B cell (primary cell): ENCODE results near the gene URAD. TPM values are rescaled to one million over a fixed set of nuclear protein-coding genes. Genes with fewer than 3 reads are reported as not detected.
"Not testable (repeated sequence)": the region's sequence is repeated elsewhere in the genome, so short reads cannot be mapped to it uniquely, and the experiment has no call there.

ENCODE experiments used
- ATAC-seq: fragments of 200-7000 bp; cut with Tn5 transposase; one replicate; pipeline ENCODE4 v1.10.0; 2021; ENCODE audit warnings: low read depth, mild to moderate bottlenecking, moderate number of reproducible peaks, moderate library complexity
- CTCF ChIA-PET: fragments of 350-600 bp; sonication (Branson Sonifier 250); formaldehyde crosslinking; loops from one replicate; lab custom pipeline; 2021; ENCODE audit warnings: antibody characterized with exemption, inconsistent platforms; lab: Charles Lee
- POLR2A ChIA-PET: fragments of 350-600 bp; sonication (Branson Sonifier 250); formaldehyde crosslinking; loops from one replicate; lab custom pipeline; 2021; ENCODE audit warnings: antibody characterized with exemption; lab: Charles Lee
- DNase-seq: peaks from one replicate; pipeline ENCODE4 v3.0.0; 2013
- H2AFZ ChIP-seq: 2 replicates; pipeline ENCODE4 v1.6.1; 2012; ENCODE audit warnings: mild to moderate bottlenecking, low read depth, low read length; ENCODE audit not compliant: insufficient read depth, poor library complexity, severe bottlenecking
- H3K27ac ChIP-seq, 2 donors: 1 replicate in 1 of 2; 2 replicates in 1 of 2; pipeline ENCODE4 v1.5.1; 2012 to 2013; ENCODE audit warnings: low read length in 2 of 2, mild to moderate bottlenecking in 2 of 2, moderate library complexity in 1 of 2
- H3K27me3 ChIP-seq, 4 experiments: fragments of 200-600 bp in 1 of 4; sonication (generic) in 1 of 4; replicated peaks in 1 of 4; 1 replicate in 2 of 4; 2 replicates in 2 of 4; pipeline versions ENCODE4 v1.6.1 to v1.7.0; 2013 to 2016; ENCODE audit warnings: low read length in 3 of 4, mild to moderate bottlenecking in 2 of 4, mixed read lengths in 1 of 4, moderate library complexity in 1 of 4; ENCODE audit not compliant: insufficient read depth in 4 of 4, control insufficient read depth in 3 of 4; ENCODE audit errors: control extremely low read depth in 1 of 4
- H3K36me3 ChIP-seq, 2 experiments: replicated peaks in 1 of 2; 1 replicate in 1 of 2; 2 replicates in 1 of 2; pipeline versions ENCODE4 v1.6.1 to v1.7.1; 2013; ENCODE audit warnings: low read length in 1 of 2; ENCODE audit not compliant: insufficient read depth in 2 of 2, control insufficient read depth in 1 of 2; ENCODE audit errors: control extremely low read depth in 1 of 2, extremely low read depth in 1 of 2
- H3K4me1 ChIP-seq, 2 donors: fragments of 200-600 bp in 1 of 2; sonication (generic) in 1 of 2; 1 replicate in 1 of 2; 2 replicates in 1 of 2; pipeline versions ENCODE4 v1.5.1 to v1.6.1; 2013 to 2017; ENCODE audit warnings: low read length in 2 of 2; ENCODE audit not compliant: control insufficient read depth in 2 of 2, insufficient read depth in 2 of 2
- H3K4me2 ChIP-seq: replicated peaks from 2 replicates; pipeline ENCODE3; 2012; ENCODE audit warnings: mild to moderate bottlenecking, low read depth, low read length; ENCODE audit not compliant: poor library complexity, severe bottlenecking
- H3K4me3 ChIP-seq, 5 experiments: fragments of 200-600 bp in 1 of 5; sonication (generic) in 1 of 5; 1 replicate in 3 of 5; 2 replicates in 2 of 5; pipeline versions ENCODE4 v1.5.1 to v1.7.0; 2011 to 2016; ENCODE audit warnings: low read length in 4 of 5, mild to moderate bottlenecking in 4 of 5, low read depth in 2 of 5, control low read depth in 1 of 5, moderate library complexity in 1 of 5; ENCODE audit not compliant: insufficient read depth in 1 of 5; ENCODE audit errors: control extremely low read depth in 1 of 5, extremely low read depth in 1 of 5
- H3K79me2 ChIP-seq: fragments of 200-600 bp; sonication (generic); one replicate; pipeline ENCODE4 v1.6.0; 2016; ENCODE audit warnings: low read length; ENCODE audit not compliant: control insufficient read depth, insufficient read depth
- H3K9ac ChIP-seq: fragments of 200-600 bp; sonication (generic); 2 replicates; pipeline ENCODE4 v1.6.1; 2017; ENCODE audit warnings: mild to moderate bottlenecking, low read length, moderate library complexity
- H3K9me3 ChIP-seq, 3 donors: one replicate each; pipeline versions ENCODE4 v1.6.1 to v1.7.1; 2013; ENCODE audit warnings: low read length in 2 of 3; ENCODE audit not compliant: control insufficient read depth in 2 of 3, insufficient read depth in 1 of 3; ENCODE audit errors: control extremely low read depth in 1 of 3
- H4K20me1 ChIP-seq: 2 replicates; pipeline ENCODE4 v1.6.0; 2012; ENCODE audit warnings: mild to moderate bottlenecking, low read length; ENCODE audit not compliant: insufficient read depth, control insufficient read depth, poor library complexity, severe bottlenecking
- H3K27ac Mint-ChIP-seq: one replicate; pipeline ENCODE4 v1.8.0; 2021; ENCODE audit warnings: mixed read lengths
- H3K27me3 Mint-ChIP-seq: one replicate; pipeline ENCODE4 v1.8.0; 2021; ENCODE audit warnings: mixed read lengths
- H3K4me1 Mint-ChIP-seq: one replicate; pipeline ENCODE4 v1.8.0; 2021; ENCODE audit warnings: mixed read lengths
- H3K4me3 Mint-ChIP-seq: one replicate; pipeline ENCODE4 v1.8.0; 2021; ENCODE audit warnings: mixed read lengths
- H3K9me3 Mint-ChIP-seq: one replicate; pipeline ENCODE4 v1.8.0; 2022; ENCODE audit warnings: mixed read lengths; ENCODE audit not compliant: insufficient read depth
- CTCF ChIP-seq: fragments of 200-600 bp; IDR thresholded peaks from one replicate; pipeline ENCODE4 v1.8.0; 2022; ENCODE audit warnings: antibody characterized with exemption, mild to moderate bottlenecking
- EZH2 ChIP-seq: IDR thresholded peaks from 2 replicates; pipeline ENCODE4 v1.6.1; 2012; ENCODE audit warnings: borderline replicate concordance, low read depth, mild to moderate bottlenecking, moderate library complexity, low read length; ENCODE audit not compliant: insufficient read depth, poor library complexity, severe bottlenecking
- WGBS: methylation state at CpG from one replicate; pipeline ENCODE4 v1.1.5; 2013; ENCODE audit warnings: missing lambda C conversion rate; ENCODE audit not compliant: insufficient coverage; 5-methylcytosine and 5-hydroxymethylcytosine counted together
- intact Hi-C: fragments of 100-400 bp; cut with micrococcal nuclease; formaldehyde crosslinking; loops from one replicate; pipeline ENCODE4 v1.10.0; 2022
- polyA plus RNA-seq: library from polyadenylated mRNA; depleted of rRNA; stranded (reverse); fragments of >200 nt; gene quantifications from 2 replicates; pipeline ENCODE4 v1.2.3, GENCODE V29; 2012
- total RNA-seq, 2 donors: library from RNA; stranded (reverse); fragments of 120-200 nt in 1 of 2; gene quantifications; 1 replicate in 1 of 2; 2 replicates in 1 of 2; pipeline versions ENCODE4 v1.2.3 to v1.2.4, GENCODE V29; 2013 to 2022

The URAD gene
- total and polyA plus RNA-seq, 2 donors (not counting 1 experiment from before 2014, with no cell fraction given): not detected

DNA sequence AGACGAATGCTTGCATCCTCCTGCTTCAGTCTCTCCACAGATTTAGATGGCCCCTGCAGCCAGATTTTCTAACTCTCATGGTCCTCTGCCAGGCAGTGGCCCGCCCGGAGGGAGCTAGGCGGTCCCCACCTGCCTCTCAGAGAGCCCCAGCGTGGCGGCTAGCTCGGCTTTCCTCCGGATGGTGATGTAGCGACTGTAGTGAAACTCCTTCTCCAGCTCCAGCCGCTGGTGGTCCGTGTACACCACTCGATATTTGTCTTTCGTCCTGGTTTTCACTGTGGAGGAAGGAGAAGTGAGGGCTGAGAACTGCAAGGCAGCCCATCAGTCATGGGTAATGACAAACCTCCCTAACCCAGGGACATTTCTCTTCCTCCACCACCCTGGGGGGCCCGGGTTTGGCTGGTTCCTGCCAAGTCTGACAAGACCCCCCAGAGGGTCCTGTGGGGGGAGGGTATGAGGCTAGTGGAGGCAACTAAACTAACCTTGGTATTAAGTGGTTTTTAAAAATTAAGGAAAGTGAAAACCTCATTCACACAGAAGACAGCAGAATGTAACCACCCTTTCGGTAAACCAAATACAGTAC is 23.7 kb downstream of the URAD start:
- Histone ChIP-seq H2AFZ (no peak overlapping the region), H3K9me3 (peaks cover 0 to 51% (median 0%) of the 10 kb centered on the region in 3 donors), H3K4me3 (no peak overlapping the region), H3K27ac (no peak overlapping the region), H3K4me1 (peaks cover 51 to 61% of the 10 kb centered on the region in 2 donors), H3K9ac (no peak overlapping the region), H3K36me3 (no peaks in the 10 kb centered on the region), H3K79me2 (no peaks in the 10 kb centered on the region), H3K27me3 (peaks cover 0 to 93% (median 65%) of the 10 kb centered on the region in 4 experiments), H3K4me2 (no peak overlapping the region), H4K20me1 (no peaks in the 10 kb centered on the region)
- Mint-ChIP-seq H3K27me3 (peaks cover 75% of the 10 kb centered on the region), H3K9me3 (no peaks in the 10 kb centered on the region), H3K4me3 (no peak overlapping the region), H3K4me1 (peaks cover 44% of the 10 kb centered on the region), H3K27ac (no peak overlapping the region)
- TF ChIP-seq CTCF (no peak), EZH2 (no peak)
- ATAC-seq (no peak), DNase-seq (no peak)
- ChIA-PET CTCF (interaction anchor here (0.7 to 2.2 kb wide), 3 partner anchors 11 to 603 kb away, joined by 3 to 12 read pairs (median 4); no protein-coding TSS in a partner anchor), POLR2A (no interaction called here)
- 34% methylated on average over 6 of the region's 15 CpGs for WGBS
- intact Hi-C loops: loop anchor here (5.0 kb wide), 1 partner anchor 43 kb away; no protein-coding TSS in a partner anchor

- H2AFZ ChIP-seq, ATAC-seq, H3K9me3 Mint-ChIP-seq, H3K27ac ChIP-seq, H3K4me2 ChIP-seq, H3K27ac Mint-ChIP-seq, H3K4me3 ChIP-seq, H3K79me2 ChIP-seq, DNase-seq, H3K36me3 ChIP-seq, H3K9ac ChIP-seq, H3K4me3 Mint-ChIP-seq, POLR2A ChIA-PET, intact Hi-C loops, H4K20me1 ChIP-seq: not testable (repeated sequence)
- Mint-ChIP-seq H3K4me1 (peaks cover 38% of the 10 kb centered on the region), H3K27me3 (peaks cover 75% of the 10 kb centered on the region)
- Histone ChIP-seq H3K27me3 (peaks cover 0 to 93% (median 64%) of the 10 kb centered on the region in 4 experiments), H3K9me3 (peaks cover 0 to 54% (median 0%) of the 10 kb centered on the region in 3 donors), H3K4me1 (peaks cover 48 to 55% of the 10 kb centered on the region in 2 donors)
- CTCF ChIA-PET: interaction anchor here (0.7 to 2.2 kb wide), 2 partner anchors 10 to 602 kb away, joined by 3 to 12 read pairs; no protein-coding TSS in a partner anchor
- 65% methylated on average over 12 of the region's 13 CpGs for WGBS
Observed at GRCh38 chr13:27964206-27964605, 24.3 kb downstream of the URAD start.
